Suppressor macrophage (primary cell): ENCODE data around the gene NUP210.

Source experiments
- DNase-seq, 4 experiments: peaks; one replicate each; pipeline ENCODE4 v3.0.0-alpha.2; 2020 to 2022

Gene NUP210

GRCh38 chr3:13373975-13374586 lies 46.0 kb downstream of the NUP210 start:
- DNase-seq: no peak

GRCh38 chr3:13372656-13373055 lies 47.5 kb downstream of the NUP210 start:
- no peak for DNase-seq

- no peak for DNase-seq
Measured at GRCh38 chr3:13372126-13372525, 48.0 kb downstream of the NUP210 start.

- no peak for DNase-seq
Measured at GRCh38 chr3:13371100-13372075, 48.7 kb downstream of the NUP210 start.

GRCh38 chr3:13370609-13371008 lies 49.5 kb downstream of the NUP210 start:
- no peak for DNase-seq

- DNase-seq: no peak
Measured at GRCh38 chr3:13370055-13370454, 50.1 kb downstream of the NUP210 start.

- no peak for DNase-seq
Measured at GRCh38 chr3:13368834-13369233, 51.3 kb downstream of the NUP210 start.

- no peak for DNase-seq
Measured at GRCh38 chr3:13367728-13368127, 52.4 kb downstream of the NUP210 start.

GRCh38 chr3:13365390-13366379 lies 54.4 kb downstream of the NUP210 start:
- no peak for DNase-seq

GRCh38 chr3:13364602-13365271 lies 55.4 kb downstream of the NUP210 start:
- DNase-seq: no peak

GRCh38 chr3:13362551-13362950 lies 57.6 kb downstream of the NUP210 start:
- no peak for DNase-seq

GRCh38 chr3:13359916-13360315 lies 60.2 kb downstream of the NUP210 start:
- DNase-seq: no peak

GRCh38 chr3:13358643-13359042 lies 61.5 kb downstream of the NUP210 start:
- no peak for DNase-seq

GRCh38 chr3:13358051-13358450 lies 62.1 kb downstream of the NUP210 start:
- no peak for DNase-seq

GRCh38 chr3:13357074-13357473 lies 63.0 kb downstream of the NUP210 start:
- DNase-seq: no peak

GRCh38 chr3:13353936-13354542 lies 66.1 kb downstream of the NUP210 start:
- DNase-seq: peak in 3 of 4 experiments; percentile 9 to 24 (median 18)

- no peak for DNase-seq
Measured at GRCh38 chr3:13353506-13353905, 66.6 kb downstream of the NUP210 start.

GRCh38 chr3:13352621-13353131 lies 67.4 kb downstream of the NUP210 start:
- DNase-seq: peak; percentile 48 to 75 (median 68)

- no peak for DNase-seq
Measured at GRCh38 chr3:13349823-13350222, 70.3 kb downstream of the NUP210 start.

GRCh38 chr3:13348661-13349396 lies 71.3 kb downstream of the NUP210 start:
- DNase-seq: peak; percentile 56 to 70 (median 64)

- no peak for DNase-seq
Measured at GRCh38 chr3:13348100-13348499, 72.0 kb downstream of the NUP210 start.
